HCT116 (cell line): ENCODE results near the gene THSD4. TPM values are rescaled to one million over a fixed set of nuclear protein-coding genes. Genes with fewer than 3 reads are reported as not detected.

Experiments
- ATAC-seq: fragments of 200-7000 bp; cut with Tn5 transposase; 2 replicates; pipeline ENCODE4 v1.9.1; 2020; ENCODE audit warnings: mild to moderate bottlenecking, moderate library complexity
- BruUV-seq: library from RNA; stranded (reverse); fragments of 400-500 nt; replicated peaks from 2 replicates; lab custom pipeline; 2021; lab: Mats Ljungman, UMichigan
- CTCF ChIA-PET: fragments of 300-600 bp; sonication (Branson Sonifier 250); formaldehyde crosslinking; loops from one replicate; lab custom pipeline; 2021; ENCODE audit warnings: antibody characterized with exemption; lab: Charles Lee
- POLR2A ChIA-PET: fragments of 300-600, 350-600 bp; sonication (Branson Sonifier 250); formaldehyde crosslinking; loops from one replicate; lab custom pipeline; 2021; ENCODE audit warnings: antibody characterized with exemption; lab: Charles Lee
- RAD21 ChIA-PET, 2 experiments: fragments of 300-600 bp; sonication (Branson Sonifier 250); formaldehyde crosslinking; loops; one replicate each; lab custom pipeline; 2023; ENCODE audit warnings: low total read pairs in 2 of 2; ENCODE audit not compliant: uncharacterized antibody in 2 of 2, unreplicated experiment in 2 of 2, low non-redundant PET in 1 of 2; lab: Charles Lee
- DNase-seq: peaks from one replicate; pipeline ENCODE4 v3.0.0-alpha.2; 2010; ENCODE audit warnings: low read depth, low spot score
- H2AFZ ChIP-seq: fragments of 200-600 bp; shearing (Covaris generic), sonication (generic); 2 replicates; pipeline ENCODE4 v1.6.1; 2017; ENCODE audit warnings: low read depth, mixed run types, mixed read lengths, antibody characterized with exemption, low read length; ENCODE audit not compliant: poor library complexity, severe bottlenecking
- H3K27ac ChIP-seq: 2 replicates; pipeline ENCODE4 v1.5.1; 2012; ENCODE audit warnings: low read depth, low read length
- H3K27me3 ChIP-seq: fragments of 200-600 bp; sonication (generic); 2 replicates; pipeline ENCODE4 v1.6.1; 2016; ENCODE audit warnings: mixed run types, low read length, mixed read lengths; ENCODE audit not compliant: insufficient read depth
- H3K36me3 ChIP-seq, 2 experiments: fragments of 200-500 bp in 1 of 2; fragments of 200-600 bp in 1 of 2; sonication (Bioruptor generic) in 1 of 2; sonication (generic) in 1 of 2; 2 replicates each; pipeline versions ENCODE4 v1.5.1 to v1.6.1; 2014 to 2016; ENCODE audit warnings: low read length in 2 of 2, inconsistent platforms in 1 of 2, mixed read lengths in 1 of 2, mixed run types in 1 of 2; ENCODE audit not compliant: insufficient read depth in 2 of 2, control insufficient read depth in 1 of 2
- H3K4me1 ChIP-seq, 2 experiments: fragments of 200-600 bp in 1 of 2; sonication (generic) in 1 of 2; 2 replicates each; pipeline versions ENCODE4 v1.5.1 to v1.6.1; 2012 to 2017; ENCODE audit warnings: low read length in 2 of 2, inconsistent platforms in 1 of 2, mild to moderate bottlenecking in 1 of 2, mixed read lengths in 1 of 2, mixed run types in 1 of 2, moderate library complexity in 1 of 2; ENCODE audit not compliant: insufficient read depth in 2 of 2, control insufficient read depth in 1 of 2
- H3K4me2 ChIP-seq: fragments of 200-600 bp; sonication (generic); 2 replicates; pipeline ENCODE4 v1.6.1; 2017; ENCODE audit warnings: mixed run types, low read length, mixed read lengths
- H3K4me3 ChIP-seq, 2 experiments: fragments of 200-600 bp in 1 of 2; sonication (generic) in 1 of 2; replicated peaks in 1 of 2; 2 replicates each; pipeline ENCODE4 v1.5.1; 2011 to 2016; ENCODE audit warnings: low read length in 2 of 2, control low read depth in 1 of 2, low read depth in 1 of 2, mild to moderate bottlenecking in 1 of 2, mixed read lengths in 1 of 2, mixed run types in 1 of 2
- H3K79me2 ChIP-seq: fragments of 200-600 bp; sonication (generic); 2 replicates; pipeline ENCODE4 v1.6.1; 2017; ENCODE audit warnings: mild to moderate bottlenecking, mixed run types, low read length, moderate library complexity, mixed read lengths; ENCODE audit not compliant: insufficient read depth
- H3K9ac ChIP-seq: fragments of 200-600 bp; sonication (generic); 2 replicates; pipeline ENCODE4 v1.6.1; 2016; ENCODE audit warnings: low read length, mixed read lengths
- H3K9me2 ChIP-seq: fragments of 200-600 bp; sonication (generic), shearing (Covaris generic); 2 replicates; pipeline ENCODE4 v1.6.1; 2017; ENCODE audit warnings: mixed run types, mild to moderate bottlenecking, moderate library complexity; ENCODE audit not compliant: insufficient read depth
- H3K9me3 ChIP-seq, 2 experiments: fragments of 200-500 bp in 1 of 2; fragments of 200-600 bp in 1 of 2; sonication (Bioruptor generic) in 1 of 2; sonication (generic) in 1 of 2; 2 replicates each; pipeline ENCODE4 v1.6.1; 2014 to 2017; ENCODE audit warnings: low read length in 2 of 2, mixed read lengths in 2 of 2, inconsistent platforms in 1 of 2, low read depth in 1 of 2, mild to moderate bottlenecking in 1 of 2, mixed run types in 1 of 2, moderate library complexity in 1 of 2; ENCODE audit not compliant: control insufficient read depth in 1 of 2, insufficient read depth in 1 of 2
- H4K20me1 ChIP-seq: fragments of 200-600 bp; sonication (generic), shearing (Covaris generic); 2 replicates; pipeline ENCODE4 v1.6.1; 2017; ENCODE audit warnings: mixed run types, mild to moderate bottlenecking, moderate library complexity; ENCODE audit not compliant: insufficient read depth
- CBX3 ChIP-seq: IDR thresholded peaks from 2 replicates; pipeline ENCODE4 v1.6.1; 2012; ENCODE audit warnings: low read depth
- CEBPB ChIP-seq: IDR thresholded peaks from 2 replicates; pipeline ENCODE4 v1.6.1; 2012; ENCODE audit warnings: low read depth
- EZH2phosphoT487 ChIP-seq: fragments of 200-600 bp; IDR thresholded peaks from 2 replicates; pipeline ENCODE4 v1.6.1; 2018; ENCODE audit warnings: antibody characterized with exemption, borderline replicate concordance
- FOSL1 ChIP-seq: IDR thresholded peaks from 2 replicates; pipeline ENCODE4 v1.6.1; 2012; ENCODE audit warnings: low read depth
- MAX ChIP-seq: IDR thresholded peaks from 2 replicates; pipeline ENCODE4 v1.6.1; 2012
- POLR2A ChIP-seq: IDR thresholded peaks from 2 replicates; pipeline ENCODE4 v1.7.0; 2011; ENCODE audit warnings: borderline replicate concordance; ENCODE audit not compliant: insufficient read depth, insufficient read length; ENCODE audit errors: extremely low read depth
- REST ChIP-seq: IDR thresholded peaks from 2 replicates; pipeline ENCODE4 v1.6.1; 2012; ENCODE audit warnings: low read depth
- SIN3A ChIP-seq: IDR thresholded peaks from 2 replicates; pipeline ENCODE4 v1.6.1; 2012; ENCODE audit warnings: low read depth
- TCF7L2 ChIP-seq: IDR thresholded peaks from 2 replicates; pipeline ENCODE4 v1.7.0; 2011; ENCODE audit warnings: borderline replicate concordance, inconsistent platforms; ENCODE audit not compliant: insufficient read depth, insufficient read length; ENCODE audit errors: extremely low read depth
- intact Hi-C: fragments of 100-400 bp; cut with micrococcal nuclease; formaldehyde crosslinking; loops from 2 replicates; pipeline ENCODE4 v1.10.0; 2022
- total RNA-seq: library from RNA; stranded (reverse); gene quantifications from one replicate; pipeline ENCODE4 v1.2.1, GENCODE V29; 2021; ENCODE audit not compliant: unreplicated experiment

THSD4 gene
- total RNA-seq, 1 experiment from 2014 or later = 30.5 TPM

- DNase-seq (no peak), ATAC-seq (no peak)
- intact Hi-C loops = no loop called here
- Histone ChIP-seq H3K27ac (no peak overlapping the region), H3K4me3 (no peak overlapping the region), H3K9me2 (no peaks in the 10 kb centered on the region), H3K4me1 (no peaks in the 10 kb centered on the region), H3K9ac (no peak overlapping the region), H3K4me2 (no peak overlapping the region), H3K9me3 (no peaks in the 10 kb centered on the region), H3K36me3 (no peaks in the 10 kb centered on the region), H4K20me1 (no peaks in the 10 kb centered on the region), H2AFZ (no peak overlapping the region), H3K27me3 (no peaks in the 10 kb centered on the region), H3K79me2 (no peaks in the 10 kb centered on the region)
- ChIA-PET RAD21 (no interaction called here), CTCF (no interaction called here), POLR2A (no interaction called here)
- TF ChIP-seq FOSL1 (no peak), EZH2phosphoT487 (no peak), REST (no peak), MAX (no peak), POLR2A (no peak), SIN3A (no peak), CEBPB (no peak), TCF7L2 (no peak), CBX3 (no peak)
- BruUV-seq = no TSS peak
Observed at GRCh38 chr15:71647487-71647808, 532.2 kb downstream of the THSD4 start.
